ENCODE results near the gene EPO. TPM values are rescaled to one million over a fixed set of nuclear protein-coding genes. Genes with fewer than 3 reads are reported as not detected.
A peak's percentile ranks its signal among the peaks of the same experiment; 100 is the strongest.
"Not testable (repeated sequence)": the region's sequence is repeated elsewhere in the genome, so short reads cannot be mapped to it uniquely, and the experiment has no call there.

The EPO gene
- polyA plus RNA-seq, 10 donors, result 0.10 TPM; not detected in 9

- no peak for DNase-seq
Measured at GRCh38 chr7:100682991-100683658, 37.1 kb upstream of the EPO start.

- DNase-seq, result no peak
Measured at GRCh38 chr7:100683659-100684533, 36.4 kb upstream of the EPO start.

GRCh38 chr7:100684534-100685042, 35.7 kb upstream of the EPO start:
- DNase-seq, result no peak

GRCh38 chr7:100685049-100685605, 35.1 kb upstream of the EPO start:
- no peak for DNase-seq

GRCh38 chr7:100685631-100686145, 34.6 kb upstream of the EPO start:
- DNase-seq, result no peak

GRCh38 chr7:100686201-100686821, 34.0 kb upstream of the EPO start:
- DNase-seq, result no peak

- DNase-seq, result no peak
Measured at GRCh38 chr7:100686822-100687211, 33.5 kb upstream of the EPO start.

- no peak for DNase-seq
Measured at GRCh38 chr7:100687261-100687660, 33.0 kb upstream of the EPO start.

- no peak for DNase-seq
Measured at GRCh38 chr7:100687751-100688300, 32.4 kb upstream of the EPO start.

GRCh38 chr7:100688326-100688860, 31.9 kb upstream of the EPO start:
- DNase-seq, result no peak

- DNase-seq, result no peak
Measured at GRCh38 chr7:100689230-100690135, 30.8 kb upstream of the EPO start.

GRCh38 chr7:100691676-100692577, 28.3 kb upstream of the EPO start:
- peak; percentile 59 to 86 (median 79) for DNase-seq

- DNase-seq, result no peak
Measured at GRCh38 chr7:100692578-100692961, 27.7 kb upstream of the EPO start.

GRCh38 chr7:100693312-100694097, 26.8 kb upstream of the EPO start:
- peak in 1 of 3 donors; percentile 56 for DNase-seq

- peak in 2 of 3 donors; percentile 75 to 81 for DNase-seq
Measured at GRCh38 chr7:100694098-100694745, 26.0 kb upstream of the EPO start, which contains the start of gene GIGYF1. TSS of gene GIGYF1 (minus strand) at chr7:100694250. CDS start at chr7:100688238, 6,012 bp downstream.

- DNase-seq, result no peak
Measured at GRCh38 chr7:100696123-100696521, 24.1 kb upstream of the EPO start.

GRCh38 chr7:100699018-100699417, 21.2 kb upstream of the EPO start:
- no peak for DNase-seq

GRCh38 chr7:100701089-100701488, 19.2 kb upstream of the EPO start:
- not testable (repeated sequence) for DNase-seq

Measured in muscle of back (tissue), 11 donors.